Pulmonary artery endothelial cell (primary cell): Measurements from ENCODE around the gene GRAMD1B. TPM values are rescaled to one million over a fixed set of nuclear protein-coding genes. Genes with fewer than 3 reads are reported as not detected.

Experiments
- DNase-seq: peaks from one replicate; pipeline ENCODE4 v3.0.0-alpha.2; 2011; ENCODE audit warnings: low read depth, low spot score
- total RNA-seq: library from RNA; depleted of rRNA; stranded (reverse); fragments of >200 nt; gene quantifications from 2 replicates; pipeline ENCODE4 v1.2.3, GENCODE V29; 2014

GRAMD1B gene
- total RNA-seq, 1 donor from 2014 or later, result 2.8 TPM

GRCh38 chr11:123409456-123410217 lies 20.4 kb upstream of the GRAMD1B start:
- DNase-seq, result no peak

DNA sequence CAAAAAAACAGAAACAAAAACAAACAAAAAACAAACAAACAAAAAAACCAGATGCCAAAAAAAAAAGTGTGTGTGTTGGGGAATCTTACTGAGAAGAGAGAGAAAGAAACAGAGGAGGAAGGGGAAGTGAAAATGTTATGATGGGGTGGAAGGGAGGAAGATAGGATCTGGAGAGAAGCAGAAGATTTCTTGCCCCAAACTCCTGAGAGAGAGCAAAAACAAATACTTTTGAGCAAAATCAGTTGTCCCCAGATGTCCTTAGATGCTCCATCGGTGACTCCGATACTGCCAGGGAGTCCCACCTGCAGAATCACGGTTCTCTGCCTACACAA lies 19.9 kb upstream of the GRAMD1B start:
- DNase-seq, result no peak

- DNase-seq, result no peak
Measured at GRCh38 chr11:123413636-123414035, 16.4 kb upstream of the GRAMD1B start.

DNA sequence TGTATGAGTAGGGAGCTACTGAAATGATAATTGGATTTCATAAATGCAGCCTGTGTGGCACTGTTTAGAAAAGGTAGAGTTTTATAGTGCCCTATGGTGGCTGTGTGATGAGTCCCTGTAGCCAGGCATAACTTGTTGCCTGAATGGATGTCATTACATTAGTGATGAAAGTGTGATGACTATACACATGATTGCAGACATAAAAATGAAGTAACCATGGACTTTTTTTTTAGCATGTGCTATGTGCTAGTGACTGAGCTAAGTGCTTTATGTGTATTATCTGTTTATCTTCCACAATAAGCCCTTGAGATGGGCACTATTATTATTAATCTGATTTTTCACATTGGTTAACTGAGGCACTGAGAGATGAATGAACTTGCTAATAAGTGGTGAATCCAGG lies 13.5 kb upstream of the GRAMD1B start:
- DNase-seq, result no peak

DNA sequence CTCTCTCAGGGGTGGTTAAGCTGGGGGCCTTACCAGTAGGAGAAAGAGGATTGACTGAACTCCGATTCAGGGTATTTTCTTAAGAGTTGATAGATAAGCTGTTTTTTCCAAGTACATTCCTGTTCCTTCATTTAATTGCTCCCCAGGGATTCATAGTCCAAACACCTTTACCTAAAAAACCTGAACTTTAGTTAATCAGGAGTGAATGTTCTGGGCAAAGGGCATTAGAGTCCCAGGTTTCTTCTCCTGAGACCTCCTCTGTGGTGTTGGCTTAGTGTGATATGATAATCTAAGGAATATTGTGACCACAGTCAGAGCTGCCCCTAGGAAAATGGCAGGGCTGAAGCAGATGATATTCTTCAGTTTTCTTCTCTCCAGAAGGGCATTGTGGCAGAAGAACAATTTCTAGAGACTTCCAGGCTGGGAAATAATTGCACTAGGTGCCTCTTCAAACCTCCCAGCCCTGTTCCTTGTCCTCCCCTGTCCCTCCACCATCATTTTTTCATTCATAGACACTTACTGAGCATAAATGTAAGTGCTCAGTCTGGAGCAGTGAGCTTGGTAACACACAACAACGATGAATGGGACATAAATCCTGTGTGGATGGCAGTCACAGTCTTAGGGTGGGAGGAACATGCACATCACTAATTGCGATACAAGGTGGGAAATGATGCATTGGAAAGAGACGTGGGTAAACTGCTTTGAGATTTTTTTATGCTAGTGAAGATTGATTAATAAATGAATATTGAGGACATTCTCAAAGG lies 11.5 kb upstream of the GRAMD1B start:
- no peak for DNase-seq

DNA sequence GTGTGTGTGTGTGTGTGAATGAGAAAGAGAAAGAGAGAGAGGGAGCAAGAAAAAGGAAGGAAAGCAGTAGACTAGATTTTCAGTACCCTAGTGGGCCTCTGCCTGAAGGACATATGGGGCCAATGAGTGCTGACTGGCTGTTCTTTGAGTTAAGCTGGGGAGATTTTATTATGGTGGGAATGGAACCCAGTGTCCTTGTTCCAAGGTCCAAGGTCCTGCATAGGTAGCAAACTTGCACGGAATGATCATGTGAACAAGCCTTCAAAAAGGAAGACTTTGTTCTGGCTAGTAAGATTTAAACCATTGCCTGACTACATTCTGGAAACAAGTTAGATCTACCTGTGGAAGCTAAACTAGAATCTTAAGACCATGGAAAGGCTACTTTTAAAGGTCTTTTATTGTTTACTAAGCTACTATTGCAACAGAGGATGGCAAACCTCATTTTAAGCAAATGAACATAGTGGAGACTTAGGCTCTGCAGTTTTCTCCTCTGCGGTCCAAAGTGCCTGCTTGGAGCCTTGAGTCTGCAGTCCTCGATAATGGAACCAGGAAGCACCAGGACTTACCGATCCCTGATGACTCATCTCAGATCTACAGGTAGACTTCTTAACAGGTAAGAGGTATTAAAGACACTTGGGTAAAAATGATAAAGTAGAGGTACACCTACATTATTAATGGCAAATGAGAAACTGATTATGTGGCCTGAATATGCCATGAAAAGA lies 10.2 kb upstream of the GRAMD1B start:
- no peak for DNase-seq

GRCh38 chr11:123421589-123421988 lies 8.5 kb upstream of the GRAMD1B start:
- no peak for DNase-seq

DNA sequence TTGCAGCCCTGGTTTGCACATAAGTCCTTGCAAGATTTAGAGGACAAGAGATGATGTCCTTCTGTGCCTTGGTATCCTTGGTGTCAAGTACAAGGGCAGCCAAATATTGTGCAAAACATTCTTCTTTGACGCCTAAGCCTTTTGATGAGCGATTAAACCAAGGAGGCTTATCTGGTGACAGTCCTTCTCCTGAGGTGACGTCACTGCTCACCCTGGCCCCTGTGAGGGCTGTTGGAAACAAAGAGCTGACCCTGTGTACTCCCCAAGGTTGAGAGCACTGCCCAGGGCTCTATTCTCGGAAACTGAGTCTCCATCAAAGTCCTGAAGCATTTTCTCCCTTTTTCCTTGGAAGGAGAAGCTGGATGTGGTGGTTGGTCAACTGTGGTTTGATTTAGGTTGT lies 4.7 kb upstream of the GRAMD1B start:
- no peak for DNase-seq

DNA sequence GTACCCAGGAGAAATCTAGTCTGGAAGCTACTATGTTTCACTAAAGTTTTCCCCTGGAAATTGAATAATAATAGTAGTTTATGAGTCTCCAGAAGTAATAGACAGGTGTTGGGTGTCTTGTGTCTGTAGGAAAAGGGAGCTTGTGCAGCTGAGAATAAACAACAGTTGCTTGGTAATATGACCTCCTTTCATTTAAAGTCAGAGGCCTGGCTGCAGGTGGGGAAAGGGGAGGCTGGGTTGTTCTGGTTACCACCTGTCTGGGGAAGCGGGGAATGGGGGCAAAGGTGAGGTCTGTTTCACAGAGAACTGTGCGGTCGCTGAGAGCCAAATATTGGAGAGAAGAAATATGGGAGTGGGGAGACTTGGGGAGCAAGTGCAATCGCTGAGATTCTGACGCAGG lies 3.3 kb upstream of the GRAMD1B start:
- no peak for DNase-seq

DNA sequence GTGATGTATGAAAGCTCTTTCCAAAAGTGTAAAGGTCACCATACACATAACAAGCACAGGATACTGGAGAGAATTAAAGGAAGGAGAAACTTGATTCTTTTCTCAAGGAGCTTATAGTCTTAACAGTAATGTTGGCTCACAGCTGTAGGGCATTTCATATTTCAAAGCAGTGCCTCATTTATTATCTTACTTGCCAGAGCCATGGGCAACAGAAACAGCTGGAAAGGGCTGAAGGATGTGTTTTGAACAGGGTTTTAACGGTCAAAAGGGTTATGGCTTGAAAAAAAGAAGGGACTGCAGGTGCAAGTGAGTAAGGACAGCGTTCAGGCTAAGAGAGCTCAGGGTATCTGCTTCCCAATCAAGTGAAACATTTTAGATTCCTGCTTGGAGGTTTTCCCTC lies 2.7 kb upstream of the GRAMD1B start:
- no peak for DNase-seq

DNA sequence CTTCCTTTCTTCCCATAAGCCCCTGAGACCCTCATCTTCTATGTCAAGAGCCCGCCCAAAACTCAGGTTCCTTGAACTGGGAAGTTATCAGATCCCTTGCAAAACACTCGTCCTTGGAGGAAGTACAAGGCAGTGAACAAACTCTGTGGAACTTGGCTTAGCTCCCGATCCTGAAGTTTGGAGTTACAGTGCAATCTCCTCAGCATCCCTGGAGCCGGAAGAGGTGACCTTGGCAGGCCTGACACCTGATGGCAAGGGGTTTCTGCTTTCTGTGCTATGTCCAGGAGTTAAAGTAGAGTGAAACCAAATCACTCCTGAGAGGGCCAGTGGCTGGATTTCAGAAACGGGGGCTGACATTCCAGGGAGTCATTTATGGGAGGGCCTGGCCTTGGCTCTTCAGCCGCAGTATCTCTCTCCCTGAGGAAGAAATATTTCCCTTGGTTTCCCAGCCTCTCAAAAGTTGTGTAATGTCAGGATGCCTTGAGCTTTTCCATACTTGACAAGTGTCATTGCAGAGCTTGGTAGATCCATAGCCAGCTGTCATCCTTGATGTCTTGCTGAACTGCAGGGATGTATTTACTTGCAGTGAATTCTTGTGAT lies 1.9 kb upstream of the GRAMD1B start:
- no peak for DNase-seq

DNA sequence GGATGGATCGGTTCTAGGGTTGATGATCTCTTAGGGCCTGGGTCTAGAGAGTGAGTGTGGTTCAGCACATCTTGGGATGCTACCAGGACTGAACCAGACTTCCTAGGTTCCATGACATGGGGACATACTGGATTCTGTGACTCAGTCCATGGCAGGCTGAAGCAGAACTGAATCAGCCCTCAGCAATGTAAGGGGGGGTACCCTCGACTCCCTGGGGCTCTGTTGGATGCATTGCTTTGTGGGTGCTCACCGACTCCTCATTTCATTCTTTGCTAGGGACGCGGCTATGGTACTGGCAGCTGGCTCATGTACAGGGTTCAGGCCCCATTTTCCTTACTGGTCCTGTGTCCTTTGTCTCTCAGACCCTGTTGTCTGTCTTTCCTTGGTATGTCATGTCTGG lies 733 bp upstream of the GRAMD1B start:
- DNase-seq, result no peak

DNA sequence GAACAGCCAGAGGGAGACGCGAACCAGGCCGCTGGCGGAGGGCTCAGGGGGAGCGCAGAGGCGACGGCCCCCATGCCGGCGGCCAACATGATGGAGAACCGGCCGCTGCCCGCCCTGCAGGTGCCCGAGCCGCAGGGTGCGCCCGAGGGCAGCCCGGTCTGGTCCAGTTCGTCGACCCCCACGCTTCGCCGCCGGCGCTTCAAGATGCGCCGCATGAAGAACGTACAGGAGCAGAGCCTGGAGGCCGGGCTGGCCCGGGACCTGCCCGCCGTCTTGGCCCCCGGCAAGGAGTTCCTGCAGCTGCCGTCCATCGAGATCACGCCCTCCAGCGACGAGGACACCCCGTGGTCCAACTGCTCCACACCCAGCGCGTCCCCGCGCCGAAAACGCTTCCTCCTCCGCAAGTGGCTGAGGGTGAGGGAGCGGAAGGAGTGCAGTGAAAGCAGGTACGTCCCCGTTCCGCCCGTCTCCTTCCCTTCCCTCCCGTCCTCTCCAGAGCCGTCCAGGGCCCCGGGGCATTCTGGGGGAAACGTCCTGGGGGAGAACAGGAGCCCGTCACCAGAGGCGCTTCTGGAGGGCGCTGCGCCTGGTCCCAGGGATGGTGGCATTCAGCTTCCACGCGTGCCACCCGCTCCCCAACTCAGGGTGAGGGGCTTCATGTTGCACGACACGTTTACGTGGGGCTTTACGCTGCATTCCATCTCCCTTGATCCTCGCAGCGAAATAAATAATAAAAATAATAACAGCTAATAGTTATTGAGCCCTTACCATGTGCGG lies 840 bp downstream of the GRAMD1B start:
- no peak for DNase-seq

GRCh38 chr11:123431619-123432018 lies 1.6 kb downstream of the GRAMD1B start:
- no peak for DNase-seq

DNA sequence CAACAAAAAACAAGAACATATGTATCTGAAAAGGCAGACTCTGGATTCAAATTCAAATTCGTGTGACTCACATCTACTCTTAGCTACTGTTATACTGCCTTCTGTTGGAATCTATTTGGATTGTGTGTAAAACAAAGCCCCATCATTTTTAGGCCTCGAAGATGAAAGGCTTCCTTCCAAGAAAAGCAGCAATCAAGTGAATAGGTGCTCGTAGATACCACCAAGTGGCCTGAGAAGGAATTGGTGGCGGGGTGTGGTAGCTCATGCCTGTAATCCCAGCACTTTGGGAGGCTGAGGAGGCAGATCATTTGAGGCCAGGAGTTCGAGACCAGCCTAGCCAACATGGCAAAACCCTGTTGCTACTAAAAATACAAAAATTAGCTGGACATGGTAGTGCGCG lies 4.2 kb downstream of the GRAMD1B start:
- no peak for DNase-seq

- no peak for DNase-seq
Measured at GRCh38 chr11:123434911-123435310, 4.8 kb downstream of the GRAMD1B start.

DNA sequence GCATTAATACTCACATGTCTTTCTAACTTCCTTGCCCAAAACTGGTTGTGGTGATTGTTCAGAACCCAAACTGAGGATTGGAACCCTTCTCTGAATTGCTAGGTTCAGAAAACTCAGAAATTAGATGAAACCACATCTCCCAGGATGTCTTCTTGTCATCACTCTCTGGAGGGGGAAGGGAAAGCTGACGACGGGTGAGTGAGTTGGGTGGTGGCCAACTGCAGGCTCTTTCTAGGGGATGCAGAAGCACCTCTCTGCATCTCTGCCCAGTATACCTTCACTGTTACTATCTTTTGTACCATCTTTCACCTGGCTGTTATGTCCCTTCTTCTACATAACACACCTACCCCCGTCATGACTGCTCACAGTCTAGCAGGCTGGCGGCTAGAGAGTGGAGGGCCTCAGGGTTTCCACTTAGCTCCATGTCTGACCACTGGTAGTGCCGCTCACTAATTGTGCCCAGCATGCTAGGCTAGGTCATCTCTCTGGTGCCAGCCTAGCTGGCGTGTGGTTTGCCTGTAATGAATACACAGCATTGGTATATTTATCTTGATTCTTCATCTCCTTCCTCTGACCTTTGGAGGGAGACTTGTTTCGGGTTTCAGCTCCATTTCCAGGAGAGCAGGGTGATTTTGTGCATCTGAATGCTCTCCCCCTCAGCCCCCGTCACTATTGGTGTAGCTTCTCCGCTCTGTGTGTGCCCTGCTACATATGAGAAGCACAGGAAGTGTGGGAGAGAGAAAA lies 7.3 kb downstream of the GRAMD1B start:
- DNase-seq, result no peak

DNA sequence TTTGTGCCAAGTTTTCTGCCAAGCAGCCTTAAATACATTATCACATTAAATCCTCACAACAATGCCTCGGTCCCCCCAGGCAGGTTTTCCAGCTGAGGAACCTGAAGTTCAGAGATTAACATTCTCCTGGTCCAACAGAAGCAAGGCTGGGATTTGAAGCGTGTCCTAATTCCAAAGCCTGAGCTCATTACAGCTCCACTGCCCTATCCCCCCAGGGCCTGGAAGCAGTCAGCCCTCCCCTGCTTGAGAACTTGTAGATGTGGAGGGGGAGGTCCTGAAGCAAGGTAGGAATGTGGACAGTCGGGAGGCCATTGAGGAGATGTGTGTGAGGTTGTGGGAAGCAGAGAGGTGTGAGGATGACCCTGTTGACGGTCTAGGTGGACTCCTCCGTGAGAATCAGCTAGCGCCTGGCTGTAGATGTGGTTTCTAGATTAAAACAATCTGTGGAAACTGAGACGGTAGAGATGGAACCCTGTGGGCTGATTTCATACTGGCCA lies 8.1 kb downstream of the GRAMD1B start:
- no peak for DNase-seq

DNA sequence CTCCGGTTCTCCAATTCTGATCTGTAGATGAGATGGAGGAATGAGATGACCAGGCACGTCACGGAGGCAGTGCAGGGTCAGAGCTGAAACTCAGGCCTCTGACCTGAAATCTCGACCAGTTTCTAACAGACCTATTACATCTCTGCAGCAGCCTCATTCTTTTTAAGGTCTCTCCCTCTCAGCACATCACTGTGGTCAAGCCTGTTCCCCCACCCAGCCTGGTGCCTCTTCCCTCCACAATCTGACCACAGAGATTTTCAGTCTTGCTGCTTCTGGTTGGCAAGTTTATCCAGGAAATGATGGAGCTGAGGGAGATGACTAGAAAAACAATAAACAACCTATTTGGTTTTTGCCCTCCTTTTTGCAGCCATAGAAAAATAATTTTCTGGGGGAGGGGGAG lies 9.5 kb downstream of the GRAMD1B start:
- DNase-seq, result no peak

GRCh38 chr11:123441161-123441560 lies 11.1 kb downstream of the GRAMD1B start:
- DNase-seq, result no peak
